ENCODE measurements around the gene BMPR2.

DNA sequence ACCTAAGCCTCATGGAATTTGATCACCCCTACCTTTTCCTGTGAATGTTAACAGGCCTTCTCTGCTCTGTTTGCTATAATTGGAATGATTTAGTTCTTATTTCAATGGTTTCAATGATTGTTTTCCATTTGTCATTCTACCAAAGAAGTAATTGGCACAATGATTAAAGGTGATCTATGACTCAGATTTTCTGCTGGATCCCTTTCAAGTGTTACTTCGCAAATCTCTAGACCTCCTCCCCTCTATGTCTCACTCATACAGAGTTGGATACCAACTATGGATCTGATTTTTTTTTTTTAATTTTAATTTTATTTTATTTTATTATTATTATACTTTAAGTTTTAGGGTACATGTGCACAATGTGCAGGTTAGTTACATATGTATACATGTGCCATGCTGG lies 229.0 kb downstream of the BMPR2 start:
- TF ChIP-seq, protein P1, sequence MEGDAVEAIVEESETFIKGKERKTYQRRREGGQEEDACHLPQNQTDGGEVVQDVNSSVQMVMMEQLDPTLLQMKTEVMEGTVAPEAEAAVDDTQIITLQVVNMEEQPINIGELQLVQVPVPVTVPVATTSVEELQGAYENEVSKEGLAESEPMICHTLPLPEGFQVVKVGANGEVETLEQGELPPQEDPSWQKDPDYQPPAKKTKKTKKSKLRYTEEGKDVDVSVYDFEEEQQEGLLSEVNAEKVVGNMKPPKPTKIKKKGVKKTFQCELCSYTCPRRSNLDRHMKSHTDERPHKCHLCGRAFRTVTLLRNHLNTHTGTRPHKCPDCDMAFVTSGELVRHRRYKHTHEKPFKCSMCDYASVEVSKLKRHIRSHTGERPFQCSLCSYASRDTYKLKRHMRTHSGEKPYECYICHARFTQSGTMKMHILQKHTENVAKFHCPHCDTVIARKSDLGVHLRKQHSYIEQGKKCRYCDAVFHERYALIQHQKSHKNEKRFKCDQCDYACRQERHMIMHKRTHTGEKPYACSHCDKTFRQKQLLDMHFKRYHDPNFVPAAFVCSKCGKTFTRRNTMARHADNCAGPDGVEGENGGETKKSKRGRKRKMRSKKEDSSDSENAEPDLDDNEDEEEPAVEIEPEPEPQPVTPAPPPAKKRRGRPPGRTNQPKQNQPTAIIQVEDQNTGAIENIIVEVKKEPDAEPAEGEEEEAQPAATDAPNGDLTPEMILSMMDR (IDR thresholded peaks at IDR 0.05): no peak
- TF ChIP-seq EP300 (IDR thresholded peaks at IDR 0.05): no peak

All from sigmoid colon (tissue), 4 donors.